HG03175 (cell line): ENCODE results near the gene NOC3L.
A peak's percentile ranks its signal among the peaks of the same experiment; 100 is the strongest.
"Not testable (repeated sequence)": the region's sequence is repeated elsewhere in the genome, so short reads cannot be mapped to it uniquely, and the experiment has no call there.

Experiments
- ATAC-seq: cut with Tn5 transposase; IDR thresholded peaks from one replicate; pipeline ENCODE4 v1.9.1; 2021; ENCODE audit warnings: mild to moderate bottlenecking, moderate library complexity; ENCODE audit not compliant: unreplicated experiment

NOC3L gene, protein sequence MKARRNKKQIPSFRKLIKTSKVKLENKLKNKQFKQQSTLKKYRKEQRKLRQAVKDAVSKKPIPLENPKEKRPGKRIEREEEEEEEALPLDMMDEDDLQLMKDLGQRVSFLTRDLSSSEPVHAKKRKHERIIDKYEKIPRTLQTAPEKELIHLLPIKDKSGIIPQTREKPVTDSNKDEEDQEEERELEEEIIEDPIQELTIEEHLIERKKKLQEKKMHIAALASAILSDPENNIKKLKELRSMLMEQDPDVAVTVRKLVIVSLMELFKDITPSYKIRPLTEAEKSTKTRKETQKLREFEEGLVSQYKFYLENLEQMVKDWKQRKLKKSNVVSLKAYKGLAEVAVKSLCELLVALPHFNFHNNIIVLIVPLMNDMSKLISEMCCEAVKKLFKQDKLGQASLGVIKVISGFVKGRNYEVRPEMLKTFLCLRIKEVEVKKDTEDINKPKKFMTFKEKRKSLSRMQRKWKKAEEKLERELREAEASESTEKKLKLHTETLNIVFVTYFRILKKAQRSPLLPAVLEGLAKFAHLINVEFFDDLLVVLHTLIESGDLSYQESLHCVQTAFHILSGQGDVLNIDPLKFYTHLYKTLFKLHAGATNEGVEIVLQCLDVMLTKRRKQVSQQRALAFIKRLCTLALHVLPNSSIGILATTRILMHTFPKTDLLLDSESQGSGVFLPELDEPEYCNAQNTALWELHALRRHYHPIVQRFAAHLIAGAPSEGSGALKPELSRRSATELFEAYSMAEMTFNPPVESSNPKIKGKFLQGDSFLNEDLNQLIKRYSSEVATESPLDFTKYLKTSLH

DNA sequence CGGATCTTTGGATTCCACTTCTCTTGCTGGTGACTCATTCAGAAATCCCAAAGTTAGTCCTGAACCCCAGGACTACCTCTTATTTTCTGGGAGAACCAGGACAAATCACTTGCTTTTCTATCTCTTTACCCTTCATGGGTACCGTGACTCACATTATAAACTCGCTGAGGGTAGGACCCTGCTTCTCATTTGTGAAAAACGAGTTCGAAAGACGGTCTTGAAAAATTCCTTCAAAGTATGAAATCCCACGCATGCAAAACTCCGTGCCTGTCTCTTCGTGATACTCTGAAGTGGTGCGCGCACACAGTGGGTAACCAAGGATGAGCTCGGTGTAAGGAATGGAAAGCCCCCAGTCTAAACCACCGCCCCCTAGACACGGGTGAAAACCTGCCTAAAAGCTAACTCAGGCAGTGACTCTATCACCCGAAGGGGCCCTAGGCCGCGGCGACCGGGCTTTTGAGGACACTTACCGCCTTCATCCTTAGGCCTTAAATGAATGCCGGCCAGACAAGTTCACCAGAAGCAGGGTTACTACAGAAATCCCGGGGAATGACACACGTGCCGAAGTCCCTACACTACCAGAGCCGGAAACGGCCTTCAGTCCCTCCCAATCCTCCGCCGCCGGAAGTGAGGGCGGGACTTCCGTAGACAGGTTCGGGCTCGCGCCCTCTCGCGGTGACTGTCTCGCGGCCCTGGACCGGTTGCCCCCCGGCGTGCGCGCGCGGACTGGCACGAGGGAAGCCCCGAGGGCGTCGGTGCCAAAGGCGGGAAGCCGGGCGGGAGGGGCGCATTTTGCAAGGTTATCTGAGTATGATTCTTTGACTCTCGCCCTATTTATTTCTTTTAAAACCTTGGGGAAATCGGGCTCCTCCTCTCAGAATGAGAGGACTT, at the start of gene NOC3L:
Gene NOC3L (minus strand): TSS at position 580 of the 891 bp plus-strand sequence. CDS start 101 bp downstream, at position 479.
- ATAC-seq: peak; percentile 99

DNA sequence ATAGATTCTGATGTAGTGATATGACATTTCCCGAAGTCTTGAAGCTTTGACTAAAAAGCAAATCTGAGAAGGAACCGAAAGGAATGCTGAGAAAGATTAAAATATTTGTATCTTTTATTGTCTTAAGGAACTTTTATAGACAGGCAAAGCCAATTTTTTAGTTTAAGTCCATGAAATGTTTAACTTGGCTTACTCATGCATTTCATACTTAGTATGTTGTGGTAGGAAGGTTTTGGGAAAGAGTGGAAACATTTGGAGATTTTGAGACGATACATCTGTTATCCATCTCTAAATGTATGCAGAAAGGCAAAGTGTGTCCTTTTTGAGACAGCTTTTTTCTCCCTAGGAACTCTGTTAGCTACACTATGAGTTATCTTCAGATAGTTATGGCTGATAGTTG, 49.7 kb upstream of the NOC3L start:
- ATAC-seq: no peak

DNA sequence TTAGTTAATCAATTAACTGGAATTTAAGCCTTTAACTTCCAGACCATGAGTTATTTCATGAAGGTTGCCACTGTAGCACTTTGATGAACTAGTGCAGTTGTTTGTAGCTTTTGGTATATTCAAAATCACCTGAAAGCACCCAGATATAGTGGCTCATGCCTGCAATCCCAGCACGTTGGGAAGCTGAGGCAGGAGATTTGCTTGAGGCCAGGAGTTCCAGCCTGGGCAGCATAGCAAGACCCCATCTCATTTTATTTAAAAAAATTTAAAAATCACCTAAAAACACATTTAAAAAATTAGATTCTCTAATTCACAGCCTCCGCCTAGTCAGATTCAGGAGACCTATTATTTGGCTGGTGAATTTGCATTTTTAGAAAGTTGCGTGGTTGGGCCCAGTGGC, 48.6 kb upstream of the NOC3L start:
- no peak for ATAC-seq

DNA sequence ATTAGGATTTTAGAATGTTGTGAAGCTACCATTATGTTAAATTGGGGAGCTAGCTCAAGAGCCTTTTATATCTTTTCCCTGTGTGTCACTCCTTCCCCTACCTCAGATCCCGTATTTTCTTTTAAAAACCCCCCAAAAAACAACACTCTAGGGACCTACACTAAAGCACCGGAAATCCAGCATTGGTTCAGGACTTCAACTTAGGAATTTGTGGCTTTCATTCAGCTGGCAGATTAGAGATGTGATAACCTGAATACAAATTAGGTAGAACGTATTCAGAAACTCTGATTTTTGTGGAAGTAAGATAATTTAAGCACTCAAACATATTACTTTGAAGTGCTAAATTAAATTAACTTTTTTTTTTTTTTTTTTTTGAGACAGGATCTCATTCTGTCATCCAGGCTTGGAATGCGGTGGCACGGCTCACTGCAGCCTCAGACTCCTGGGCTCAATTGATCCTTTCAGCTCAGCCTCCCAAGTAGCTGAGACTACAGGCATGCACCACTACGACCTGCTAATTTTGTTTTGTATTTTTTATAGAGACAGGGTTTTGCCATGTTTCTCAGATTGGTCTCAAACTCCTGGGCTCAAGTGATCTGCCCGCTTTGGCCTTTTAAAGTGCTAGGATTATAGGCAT, 46.4 kb upstream of the NOC3L start:
- ATAC-seq: no peak

DNA sequence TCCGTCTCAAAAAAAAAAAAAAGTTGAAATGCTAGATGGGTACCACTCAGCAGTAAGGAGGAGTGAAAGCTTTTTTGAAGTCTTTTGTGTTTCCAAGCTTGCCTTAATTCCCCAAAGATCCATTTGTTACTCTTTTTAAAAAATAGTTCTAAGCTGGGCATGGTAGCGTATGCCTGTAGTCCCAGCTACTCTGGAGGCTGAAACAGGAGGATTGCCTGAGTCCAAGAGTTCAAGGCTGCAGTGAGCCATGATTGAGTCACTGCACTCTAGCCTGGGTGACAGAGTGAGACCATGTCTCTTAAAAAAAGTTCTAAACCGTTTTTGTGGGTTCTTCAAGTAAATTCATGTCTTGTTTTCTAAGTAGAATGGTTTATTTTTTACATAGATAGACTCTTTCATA, 44.9 kb upstream of the NOC3L start:
- ATAC-seq: no peak

DNA sequence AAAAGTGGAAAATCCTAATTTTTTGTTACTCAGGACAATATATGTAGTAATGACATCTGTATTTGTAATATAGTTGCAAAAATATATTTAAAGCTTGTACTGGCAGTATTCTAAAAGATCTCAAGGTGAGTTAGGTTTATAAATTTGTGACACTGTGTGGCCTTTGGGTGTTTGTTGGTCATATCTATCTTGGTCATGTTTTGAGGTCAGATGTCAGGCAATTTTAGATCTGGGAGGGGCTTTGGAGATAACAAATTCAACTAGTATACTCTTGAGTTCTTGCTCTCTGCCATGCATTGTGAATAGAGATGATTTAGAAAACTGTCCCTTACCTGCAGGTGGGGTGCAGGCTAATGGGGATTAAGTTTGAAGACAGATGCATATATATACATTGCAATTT, 42.7 kb upstream of the NOC3L start:
- no peak for ATAC-seq

DNA sequence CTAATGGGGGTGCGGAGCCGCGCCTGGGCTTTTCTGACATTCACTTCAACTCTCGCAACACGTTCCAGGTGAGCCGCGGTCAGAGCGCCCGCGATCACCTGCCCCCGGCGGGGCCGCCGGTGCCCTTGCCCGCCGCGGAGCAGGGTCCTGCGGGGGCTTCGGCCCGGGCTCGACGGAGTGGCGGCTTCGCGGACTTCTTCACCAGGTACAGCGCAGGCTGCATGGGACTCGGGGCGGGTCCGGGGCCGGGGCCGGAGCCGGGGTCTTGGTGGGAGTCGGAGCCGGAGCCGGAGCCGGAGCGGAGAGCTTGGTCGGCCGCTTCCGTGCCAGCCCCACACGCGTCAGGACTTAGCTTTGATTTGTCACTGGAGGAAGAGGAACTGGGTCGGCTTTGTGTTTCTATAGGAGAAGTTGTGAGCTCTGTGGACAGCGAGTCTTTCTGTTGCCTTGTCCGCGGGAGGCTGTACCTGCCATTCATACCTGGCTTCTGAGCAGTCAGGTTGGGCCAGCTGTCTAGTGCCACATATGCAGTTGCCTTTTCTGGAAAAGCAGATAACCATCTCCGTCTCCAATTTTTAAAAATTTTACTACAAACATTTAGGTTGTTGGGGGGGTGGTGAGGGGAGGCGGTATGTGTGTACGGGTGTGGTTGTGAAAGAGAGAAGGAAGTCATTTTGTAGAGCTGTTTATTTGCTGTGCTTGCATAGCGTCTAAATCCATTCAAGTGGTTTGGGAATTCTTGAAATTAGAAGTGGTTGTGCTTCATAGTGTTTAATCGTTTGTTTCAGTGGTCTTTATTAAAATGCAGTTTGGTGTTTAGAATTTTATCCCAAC, 40.9 kb upstream of the NOC3L start:
- ATAC-seq: peak; percentile 73

DNA sequence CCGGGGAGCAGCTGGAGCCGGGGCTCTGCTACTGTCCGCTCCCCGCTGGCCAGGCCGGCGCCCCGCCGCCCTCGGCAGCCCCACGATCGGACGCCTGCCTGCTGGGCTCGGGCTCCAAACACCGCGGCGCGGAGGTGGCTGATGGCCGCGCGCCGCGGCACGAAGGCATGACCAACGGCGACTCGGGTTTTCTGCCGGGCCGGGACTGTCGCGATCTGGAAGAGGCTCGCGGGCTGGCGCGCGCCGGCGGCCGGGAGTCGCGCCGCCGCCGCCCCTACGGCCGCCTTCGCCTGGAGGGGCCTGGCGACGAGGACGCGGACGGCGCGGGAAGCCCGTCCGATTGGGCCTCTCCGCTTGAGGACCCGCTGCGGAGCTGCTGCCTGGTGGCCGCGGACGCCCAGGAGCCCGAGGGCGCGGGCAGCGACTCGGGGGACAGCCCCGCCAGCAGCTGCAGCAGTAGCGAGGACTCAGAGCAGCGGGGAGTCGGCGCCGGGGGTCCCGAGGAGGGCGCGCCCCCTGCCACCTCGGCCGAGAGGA, 40.2 kb upstream of the NOC3L start:
- ATAC-seq: peak; percentile 26

DNA sequence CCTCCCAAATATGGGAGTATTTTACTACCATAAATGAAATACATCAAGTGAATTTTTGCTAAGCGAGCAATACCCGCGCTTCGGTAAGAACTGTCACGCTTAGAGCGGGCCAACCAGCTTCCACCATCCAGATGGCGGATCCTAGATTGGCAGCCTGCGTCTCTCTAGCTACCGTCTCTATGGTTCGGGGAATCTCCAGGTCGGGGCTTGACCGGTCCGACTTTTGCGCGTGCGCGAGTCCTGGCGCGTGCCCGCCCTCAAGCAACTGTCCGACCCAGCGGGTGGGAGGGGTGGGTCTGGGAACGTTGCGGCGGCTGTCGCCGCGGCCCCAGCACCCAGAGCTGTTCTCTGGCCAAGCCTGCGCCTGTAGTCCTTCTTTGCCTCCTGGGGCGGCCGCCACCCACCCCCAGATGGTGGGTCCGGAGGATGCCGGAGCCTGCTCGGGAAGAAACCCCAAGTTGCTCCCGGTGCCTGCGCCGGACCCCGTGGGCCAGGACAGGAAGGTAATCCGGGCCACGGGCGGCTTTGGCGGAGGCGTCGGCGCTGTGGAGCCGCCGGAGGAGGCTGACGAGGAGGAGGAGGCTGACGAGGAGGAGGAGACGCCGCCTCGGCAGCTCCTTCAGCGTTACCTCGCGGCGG, 39.6 kb upstream of the NOC3L start, which contains the start of gene TBC1D12:
Gene TBC1D12 (plus strand): TSS at position 338 of the 639 bp plus-strand sequence. CDS start 73 bp downstream, at position 411.
- ATAC-seq: peak; percentile 65

DNA sequence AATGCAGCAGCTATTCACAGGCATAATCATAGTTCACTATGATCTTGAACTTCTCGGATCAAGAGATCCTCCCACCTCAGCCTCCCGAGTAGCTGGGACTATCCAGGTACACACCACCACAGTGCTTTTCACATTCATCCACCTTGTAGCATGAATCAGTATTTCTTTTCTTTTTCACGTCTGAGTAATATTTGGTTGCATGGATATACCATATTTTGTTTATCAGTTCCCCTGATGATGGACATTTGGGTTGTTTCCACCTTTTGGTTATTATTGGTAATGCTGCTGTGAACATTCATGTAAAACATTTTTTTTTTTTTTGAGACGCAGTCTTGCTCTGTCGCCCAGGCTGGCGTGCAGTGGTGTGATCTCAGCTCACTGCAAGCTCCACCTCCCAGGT, 36.0 kb upstream of the NOC3L start:
- no peak for ATAC-seq

DNA sequence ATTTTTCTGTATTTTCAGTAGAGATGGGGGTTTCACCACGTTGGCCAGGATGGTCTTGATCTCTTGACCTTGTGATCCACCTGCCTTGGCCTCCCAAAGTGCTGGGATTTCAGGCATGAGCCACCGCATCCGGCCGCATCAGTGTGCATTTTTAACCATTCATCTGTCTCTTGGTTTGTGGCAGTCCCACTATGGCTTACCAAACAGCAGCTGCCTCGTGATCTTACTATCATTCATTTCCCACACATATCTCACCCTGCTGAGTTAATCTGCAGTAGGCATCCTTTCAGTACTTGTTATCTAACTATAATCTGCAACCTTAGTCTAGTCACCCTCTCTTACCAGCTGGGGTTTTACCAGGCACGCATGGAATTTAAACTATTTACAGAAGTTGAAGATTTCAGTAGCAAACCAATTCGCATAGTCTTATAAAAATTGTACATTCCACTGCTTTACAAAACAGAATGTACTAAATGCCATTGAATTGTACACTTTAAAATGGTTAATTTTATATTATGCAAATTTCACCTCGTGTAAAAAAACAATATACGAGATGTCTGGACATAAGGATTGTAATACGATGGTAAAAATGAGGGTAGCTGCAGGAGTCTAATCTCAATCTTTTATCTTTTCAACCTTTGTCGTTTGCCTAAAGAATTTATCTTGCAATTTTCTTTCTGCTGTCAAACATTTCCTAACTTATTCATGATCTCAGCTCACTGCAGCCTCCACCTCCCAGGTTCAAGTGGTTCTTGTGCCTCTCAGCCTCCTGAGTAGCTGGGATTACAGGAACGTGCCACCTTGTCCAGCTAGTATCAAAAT, 35.0 kb upstream of the NOC3L start:
- no peak for ATAC-seq

DNA sequence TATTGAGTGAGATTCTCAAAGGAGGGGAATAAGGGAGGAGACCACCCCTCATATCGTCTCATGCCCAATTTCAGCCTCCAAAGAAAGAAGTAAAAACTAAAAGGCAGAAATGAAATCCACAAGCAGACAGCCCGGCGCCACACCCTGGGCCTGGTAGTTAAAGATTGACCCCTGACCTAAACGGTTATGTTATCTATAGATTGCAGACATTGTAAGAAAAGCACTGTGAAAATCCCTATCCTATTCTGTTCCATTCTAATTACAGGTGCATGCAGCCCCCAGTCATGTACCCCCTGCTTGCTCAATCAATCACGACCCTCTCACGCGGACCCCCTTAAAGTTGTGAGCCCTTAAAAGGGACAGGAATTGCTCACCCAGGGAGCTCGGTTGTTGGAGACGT, 29.4 kb upstream of the NOC3L start:
- ATAC-seq: not testable (repeated sequence)

DNA sequence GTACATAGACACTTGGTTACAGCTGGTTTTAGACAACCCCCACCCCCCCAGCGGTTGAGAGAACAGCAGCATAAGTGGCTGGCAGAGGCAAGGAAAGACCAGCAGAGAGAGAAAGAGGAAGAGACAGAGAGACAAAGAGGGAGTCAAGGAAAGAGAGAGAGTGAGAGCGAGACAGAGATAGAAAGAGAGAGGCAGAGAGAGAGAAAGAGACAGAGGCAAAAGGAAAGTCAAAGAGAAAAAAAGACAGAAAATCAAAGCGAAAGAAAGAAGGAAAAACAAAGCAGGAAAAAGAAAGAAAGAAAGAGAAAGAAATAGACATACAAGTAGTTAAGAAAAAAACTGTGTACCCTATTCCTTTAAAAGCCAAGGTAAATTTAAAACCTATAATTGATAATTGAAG, 23.0 kb upstream of the NOC3L start:
- not testable (repeated sequence) for ATAC-seq

DNA sequence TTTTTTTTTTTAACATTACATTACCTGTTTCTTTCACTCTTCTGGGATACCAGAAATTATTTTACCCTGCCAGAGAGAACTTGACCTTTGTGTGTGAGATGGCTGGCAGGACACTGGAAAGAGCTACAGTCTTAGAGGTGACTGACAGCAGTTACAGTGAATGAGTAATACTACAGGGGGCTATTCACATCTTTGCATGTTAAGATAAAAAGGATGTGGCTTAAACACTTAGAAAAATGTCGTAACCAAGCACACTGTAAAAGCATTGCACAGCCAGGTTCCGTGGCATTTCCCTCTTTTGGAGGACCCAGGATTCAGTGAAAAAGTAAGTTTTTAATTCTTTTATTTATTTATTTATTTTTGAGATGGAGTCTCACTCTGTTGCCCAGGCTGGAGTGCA, 20.8 kb upstream of the NOC3L start:
- no peak for ATAC-seq

DNA sequence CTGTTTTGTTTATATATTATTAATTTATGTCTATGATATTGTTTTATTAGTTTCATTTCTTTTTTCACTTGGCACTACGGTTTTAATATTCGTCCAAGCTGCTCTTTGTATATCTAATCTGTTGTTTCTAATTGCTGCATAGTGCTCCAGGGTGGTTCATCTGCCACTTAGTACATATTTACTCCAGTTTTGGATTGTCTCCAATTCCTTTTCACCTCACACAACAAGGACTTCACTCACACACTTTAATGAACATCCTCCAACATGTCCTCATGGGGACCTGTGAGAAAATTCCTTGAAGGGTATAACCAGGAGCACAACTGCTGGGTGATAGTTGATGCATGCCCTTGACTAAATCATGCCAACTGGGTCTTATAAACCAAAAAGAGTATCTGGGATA, 14.1 kb upstream of the NOC3L start:
- no peak for ATAC-seq

DNA sequence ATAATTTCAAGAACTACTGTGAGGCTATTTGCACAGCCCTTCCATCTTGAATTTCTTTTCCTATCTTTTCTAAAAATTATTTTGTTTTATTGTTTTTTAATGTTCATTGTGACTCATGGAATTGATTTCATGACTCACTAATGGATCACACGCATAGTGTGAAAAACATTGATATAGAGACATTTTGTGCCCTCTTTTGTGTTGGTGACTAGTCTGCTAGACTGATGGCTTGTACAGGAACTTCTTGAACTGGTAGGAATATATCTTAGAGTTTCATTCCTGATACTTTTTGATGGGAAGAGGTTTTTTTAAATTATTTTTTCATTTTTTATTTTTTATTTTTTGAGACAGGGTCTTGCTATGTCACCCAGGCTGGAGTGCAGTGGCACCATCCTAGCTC, 12.6 kb upstream of the NOC3L start:
- ATAC-seq: no peak

DNA sequence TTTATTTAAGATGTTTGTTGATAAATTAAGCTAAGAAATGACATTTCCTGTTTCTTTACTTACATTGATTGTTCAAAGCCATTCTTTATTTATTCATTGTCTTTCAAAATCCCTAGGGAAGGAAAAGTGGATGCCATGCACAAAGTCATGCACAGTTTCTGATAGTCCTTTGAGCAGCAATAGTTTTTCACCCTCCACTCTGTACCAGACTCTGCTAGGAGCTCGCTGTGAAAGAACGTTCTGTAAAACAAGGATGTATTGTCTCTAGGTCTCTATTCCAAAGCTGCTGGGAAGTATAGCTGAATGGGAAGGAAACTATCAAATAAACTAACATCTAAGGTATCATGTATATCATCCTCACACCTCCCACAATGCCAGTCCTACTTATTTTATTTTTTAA, 7.8 kb upstream of the NOC3L start:
- ATAC-seq: no peak

DNA sequence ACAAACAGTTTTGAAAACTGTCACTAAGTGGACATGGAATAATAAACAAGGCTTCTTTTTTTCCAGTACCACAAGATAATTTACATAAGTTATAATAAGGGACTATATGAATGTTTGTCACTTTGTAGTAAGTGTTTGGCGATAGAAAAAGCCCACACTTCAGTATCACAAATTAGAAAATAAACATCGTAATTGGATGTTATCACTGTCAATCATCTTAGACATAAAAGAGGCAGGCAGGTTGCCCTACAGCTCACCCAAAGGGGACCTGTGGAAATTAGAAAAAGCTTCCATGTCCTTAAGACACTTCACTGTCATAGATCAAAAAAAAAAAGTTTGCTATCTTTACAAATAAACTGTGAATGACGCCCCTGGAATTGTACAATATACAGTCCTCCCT, 3.6 kb upstream of the NOC3L start:
- ATAC-seq: no peak
